OCI-M1 (cell line): ENCODE results near the gene ZEB2.

Experiments
- DNase-seq: peaks from one replicate; lab custom pipeline; 2025; lab: John Stamatoyannopoulos, UW

ZEB2 gene

DNA sequence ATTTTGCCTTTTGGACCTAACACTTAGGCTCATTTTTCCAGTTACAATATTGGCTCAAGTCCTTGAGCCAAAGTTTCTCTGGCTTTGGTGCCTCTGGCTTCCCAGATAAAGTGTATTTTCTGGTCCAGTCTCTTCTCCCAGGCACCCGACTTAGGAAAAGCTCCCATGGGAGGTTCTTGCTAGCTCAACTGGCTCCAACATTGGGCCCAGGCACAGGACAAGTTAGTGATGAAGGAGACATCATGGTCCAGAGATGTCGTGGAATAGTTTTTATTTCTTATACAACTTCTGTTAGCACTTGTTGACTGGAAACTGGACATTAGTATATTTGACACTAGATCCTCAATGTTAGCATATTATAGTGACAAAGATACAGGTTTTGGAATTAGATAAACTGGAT, 8.2 kb upstream of the ZEB2 start:
- DNase-seq, result no peak

GRCh38 chr2:144526831-144527230, 6.9 kb upstream of the ZEB2 start:
- DNase-seq, result no peak

DNA sequence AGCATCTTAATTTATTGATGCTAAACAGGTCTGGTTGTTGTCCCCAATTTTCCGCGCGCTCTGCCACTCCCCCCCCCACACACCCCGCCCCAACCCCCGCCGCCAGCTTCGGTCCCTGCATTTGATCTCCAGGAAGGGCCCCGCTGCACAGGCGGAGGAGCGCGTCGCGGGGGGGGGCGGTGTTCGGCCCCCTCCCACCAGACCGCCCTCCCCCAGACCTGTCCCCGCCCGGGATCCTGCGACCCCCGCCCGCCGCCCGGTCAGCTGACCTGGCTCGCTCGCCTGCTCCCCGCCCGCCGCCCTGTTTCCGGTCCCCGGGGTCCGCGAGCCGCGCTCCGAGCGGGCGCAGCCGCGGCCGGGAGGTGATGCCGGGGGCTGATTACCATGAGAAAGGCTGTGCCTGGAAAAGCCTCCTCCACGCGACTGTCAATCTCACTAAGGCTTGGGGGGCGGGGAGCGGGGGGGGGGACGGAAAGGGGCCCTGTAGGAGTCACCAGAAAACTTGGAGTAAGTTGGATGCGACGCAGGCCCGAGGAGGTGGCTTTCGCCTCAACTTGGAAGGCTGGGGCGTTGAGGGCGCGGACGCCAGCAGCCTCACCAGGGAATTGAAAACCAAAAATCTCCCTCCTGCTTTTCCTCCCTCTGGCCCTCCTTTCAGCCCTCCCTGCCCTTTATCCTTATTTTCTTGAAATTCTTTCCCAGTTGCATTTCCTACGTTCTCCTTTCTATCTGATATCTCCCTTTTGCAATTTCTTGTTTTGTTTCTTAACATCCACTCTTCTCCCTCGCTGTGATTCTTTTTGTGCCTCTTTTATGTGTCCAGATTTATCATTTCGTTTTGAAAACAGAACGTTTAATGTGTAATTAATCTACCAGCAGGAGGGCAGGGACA, 4.4 kb upstream of the ZEB2 start:
- peak; percentile 49 for DNase-seq

- DNase-seq, result no peak
Observed at GRCh38 chr2:144523596-144524117, 3.7 kb upstream of the ZEB2 start.

GRCh38 chr2:144522897-144523595, 3.1 kb upstream of the ZEB2 start:
- peak; percentile 66 for DNase-seq

DNA sequence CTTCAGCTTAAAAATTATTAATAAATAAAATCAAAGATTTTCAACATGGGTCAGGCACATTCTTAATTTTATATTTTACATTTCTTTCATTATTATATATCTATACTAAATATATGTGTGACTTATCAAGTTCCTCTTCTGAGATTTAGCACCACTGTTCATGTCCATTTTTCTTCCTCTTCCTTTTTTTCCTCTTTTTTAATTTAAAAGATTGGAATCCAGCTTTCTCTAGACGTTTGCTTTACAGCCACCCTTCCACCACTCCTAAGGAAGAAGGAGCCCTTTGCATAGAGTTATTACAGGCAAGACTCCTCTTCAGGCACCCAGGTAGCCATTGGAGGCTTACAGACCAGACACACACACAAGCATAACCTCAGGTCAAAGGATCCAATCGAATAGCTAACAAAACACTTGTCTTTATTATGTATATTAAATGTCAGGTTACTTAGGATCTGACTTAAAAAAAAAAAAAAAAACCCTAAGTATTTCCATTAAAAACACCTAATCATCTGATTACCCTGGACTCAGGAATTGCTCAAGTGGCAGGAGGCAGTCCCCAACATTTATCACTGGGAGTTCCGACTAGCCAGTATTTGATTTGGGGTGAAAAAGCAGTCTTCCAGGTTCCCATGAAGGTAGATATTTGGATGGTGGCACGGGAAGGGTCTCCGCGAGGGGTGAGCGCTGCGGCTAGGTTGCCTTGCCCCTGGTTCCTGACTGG, 2.4 kb upstream of the ZEB2 start:
- DNase-seq, result peak; percentile 58

GRCh38 chr2:144521686-144522085, 1.8 kb upstream of the ZEB2 start:
- DNase-seq, result peak; percentile 66

DNA sequence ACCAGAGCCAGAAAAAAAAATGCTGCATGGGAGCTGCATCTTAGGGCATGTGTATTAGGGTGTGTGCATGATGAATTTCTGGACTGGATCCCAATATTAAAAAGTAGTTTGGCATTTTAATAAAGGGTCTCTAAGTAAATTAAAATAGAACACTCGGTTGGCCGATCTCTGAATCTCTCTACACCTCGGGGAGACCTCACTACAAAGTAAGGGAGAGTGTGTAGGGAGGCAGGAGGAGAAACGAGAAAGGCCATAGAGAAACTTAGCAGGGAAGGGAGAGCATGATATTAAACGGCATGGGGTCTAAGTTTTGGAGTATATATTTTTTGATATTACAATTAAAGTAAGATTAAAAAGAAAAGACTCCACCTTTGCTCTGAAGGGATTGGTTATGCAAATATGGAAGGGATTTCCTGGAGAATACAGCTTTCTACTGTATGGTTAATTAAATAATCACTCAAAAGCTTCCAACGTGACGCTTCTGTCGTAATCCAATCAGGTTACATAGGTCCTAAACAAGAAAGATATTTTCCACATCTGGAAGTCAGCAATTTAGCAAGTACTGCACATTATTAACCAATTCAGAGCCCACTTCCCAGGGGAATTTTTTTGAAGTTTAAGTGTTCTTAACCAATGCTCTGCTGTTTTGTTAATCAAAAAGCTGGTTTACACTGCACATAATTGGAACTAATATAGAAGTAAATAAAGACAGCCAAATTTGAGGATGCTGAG, 1.0 kb upstream of the ZEB2 start:
- peak; percentile 71 for DNase-seq

DNA sequence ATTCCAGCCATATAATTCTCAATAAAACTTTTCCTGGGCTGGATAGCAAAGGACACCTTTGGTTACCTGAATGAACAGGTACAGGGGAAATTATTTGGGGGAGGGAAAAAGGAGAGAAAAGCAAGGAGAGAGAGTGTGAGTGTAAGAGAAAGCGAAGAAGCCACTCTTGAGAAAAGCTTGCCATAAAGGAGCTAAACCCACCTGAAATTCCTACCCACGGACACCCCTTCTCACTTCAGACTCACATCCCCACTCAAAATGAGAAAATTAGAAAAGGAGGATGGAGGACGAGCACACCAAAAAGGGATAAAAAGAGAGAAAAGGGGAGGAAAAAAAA, 354 bp downstream of the ZEB2 start:
- no peak for DNase-seq

- peak; percentile 64 for DNase-seq
Observed at GRCh38 chr2:144518748-144519596, 947 bp downstream of the ZEB2 start.

GRCh38 chr2:144517866-144518747, 1.8 kb downstream of the ZEB2 start:
- DNase-seq, result peak; percentile 59

GRCh38 chr2:144516981-144517865, 2.7 kb downstream of the ZEB2 start:
- peak; percentile 77 for DNase-seq

GRCh38 chr2:144516411-144516980, 3.4 kb downstream of the ZEB2 start:
- DNase-seq, result no peak

GRCh38 chr2:144515696-144516410, 4.1 kb downstream of the ZEB2 start:
- DNase-seq, result peak; percentile 80

DNA sequence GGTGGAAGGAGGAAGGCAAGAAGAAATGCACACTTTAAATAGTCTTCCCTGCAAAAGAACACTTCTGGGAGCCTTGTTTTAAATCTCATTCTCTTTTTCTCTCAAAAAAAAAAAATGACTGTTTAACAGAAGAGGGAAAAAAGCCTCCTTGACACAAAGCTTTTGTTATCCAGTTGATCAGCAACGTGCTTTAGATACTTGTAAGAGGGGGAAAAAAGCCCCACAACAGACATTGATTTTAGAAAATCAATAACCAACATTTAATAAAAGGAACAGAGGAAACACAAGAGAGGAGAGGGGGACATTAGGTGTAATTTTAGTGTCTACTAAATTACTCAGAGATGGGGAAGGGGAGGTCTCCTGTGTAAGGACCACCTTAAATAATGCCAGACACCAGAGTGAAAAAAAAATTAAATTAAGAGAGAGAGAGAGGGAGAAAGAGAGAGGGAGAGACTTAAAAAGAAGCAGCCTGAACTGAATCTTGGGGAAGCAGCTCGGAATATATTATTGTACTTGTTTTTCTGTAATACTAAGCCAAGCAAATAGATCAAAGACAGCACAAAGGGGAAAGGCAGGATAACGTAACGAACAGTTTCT, 4.7 kb downstream of the ZEB2 start:
- DNase-seq, result peak; percentile 69

DNA sequence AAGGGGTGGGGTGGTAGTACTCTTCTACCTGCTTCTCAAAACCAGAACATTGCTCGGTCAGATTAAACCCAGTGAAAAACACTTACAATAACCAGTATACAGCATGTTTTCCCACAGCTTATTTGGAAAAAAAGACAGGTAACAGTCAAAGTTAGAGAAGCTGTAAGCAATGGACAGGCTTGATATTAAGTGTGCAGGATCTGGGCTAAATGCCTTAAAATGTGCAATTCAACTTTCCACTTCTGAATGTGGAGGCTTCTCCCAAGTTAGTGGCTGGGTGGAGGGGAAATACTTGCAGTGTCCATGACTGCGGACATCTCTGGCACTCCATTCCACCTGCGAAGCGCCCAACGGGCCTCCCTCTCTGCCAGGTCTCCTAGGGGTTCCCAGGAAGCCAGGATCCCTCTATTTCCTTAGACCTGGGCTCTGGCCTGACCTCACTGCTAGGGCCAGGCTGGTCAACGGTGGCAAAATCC, 5.3 kb downstream of the ZEB2 start:
- DNase-seq, result peak; percentile 64

- DNase-seq, result peak; percentile 49
Observed at GRCh38 chr2:144513388-144514101, 6.4 kb downstream of the ZEB2 start.
